HepG2 (cell line): Measurements from ENCODE around the gene GRHL1. TPM values are rescaled to one million over a fixed set of nuclear protein-coding genes. Genes with fewer than 3 reads are reported as not detected.
A peak's percentile ranks its signal among the peaks of the same experiment; 100 is the strongest.

Source experiments
- ARNT ChIP-seq: fragments of 450-650 bp; IDR thresholded peaks from 2 replicates; pipeline ENCODE4 v1.6.1; 2017
- FLYWCH1 ChIP-seq: sonication (generic); formaldehyde crosslinking; IDR thresholded peaks from 2 replicates; pipeline ENCODE4 v1.8.1; 2023; ENCODE audit warnings: mild to moderate bottlenecking, missing genetic modification reagents
- HDAC1 ChIP-seq: sonication (generic); formaldehyde crosslinking; IDR thresholded peaks from 2 replicates; pipeline ENCODE4 v1.5.1; 2020; ENCODE audit warnings: mild to moderate bottlenecking, missing genetic modification reagents
- SMC3 ChIP-seq: IDR thresholded peaks from 2 replicates; pipeline ENCODE4 v1.6.1; 2011; ENCODE audit warnings: low read length, improper control_type of control experiment
- ZNF121 ChIP-seq: sonication (generic); formaldehyde crosslinking; IDR thresholded peaks from 2 replicates; pipeline ENCODE4 v1.5.0; 2020; ENCODE audit warnings: mild to moderate bottlenecking, missing genetic modification reagents
- ZNF430 ChIP-seq: sonication (generic); formaldehyde crosslinking; IDR thresholded peaks from 2 replicates; pipeline ENCODE4 v1.9.0; 2021; ENCODE audit warnings: mild to moderate bottlenecking, missing genetic modification reagents
- ZNF577 ChIP-seq: sonication (generic); formaldehyde crosslinking; IDR thresholded peaks from 2 replicates; pipeline ENCODE4 v1.4.0; 2020; ENCODE audit warnings: mild to moderate bottlenecking, low read depth, missing genetic modification reagents, borderline replicate concordance
- ZNF816 ChIP-seq: sonication (generic); formaldehyde crosslinking; IDR thresholded peaks from 2 replicates; pipeline ENCODE4 v1.8.0; 2022; ENCODE audit warnings: missing genetic modification reagents, mild to moderate bottlenecking, borderline replicate concordance
- polyA plus RNA-seq, 8 experiments: library from polyadenylated mRNA; depleted of rRNA in 3 of 8; stranded (reverse) in 7 of 8; unstranded in 1 of 8; fragments of >200 nt; fragmentation: Illumina TruSeq in 4 of 8; extraction: Trizol in 4 of 8; gene quantifications; 2 replicates each; pipeline versions ENCODE4 v1.2.1 to v1.2.3, GENCODE V29; 2011 to 2016; ENCODE audit warnings: low read depth in 4 of 8, missing spikeins in 1 of 8, mixed read lengths in 1 of 8; ENCODE audit not compliant: insufficient read depth in 1 of 8
- total RNA-seq, 5 experiments: library from RNA; depleted of rRNA; stranded (reverse); fragments of >200 nt; fragmentation: Illumina TruSeq; extraction: Trizol; gene quantifications; 2 replicates each; pipeline ENCODE4 v1.2.3, GENCODE V29; 2016; ENCODE audit warnings: low read depth in 1 of 5
- TF ChIP-seq, protein P1 (sequence below): sonication (generic); formaldehyde crosslinking; IDR thresholded peaks from 2 replicates; pipeline ENCODE4 v1.4.0; 2020; ENCODE audit warnings: mild to moderate bottlenecking, missing genetic modification reagents
- TF ChIP-seq, protein P2 (sequence below): sonication (generic); formaldehyde crosslinking; IDR thresholded peaks from 2 replicates; pipeline ENCODE4 v1.4.0; 2020; ENCODE audit warnings: missing genetic modification reagents, borderline replicate concordance
- TF ChIP-seq, protein P3 (sequence below): IDR thresholded peaks from 2 replicates; pipeline ENCODE4 v1.6.1; 2018; ENCODE audit warnings: missing genetic modification reagents
- TF ChIP-seq, protein P4 (sequence below): sonication (generic); formaldehyde crosslinking; IDR thresholded peaks from 2 replicates; pipeline ENCODE4 v1.5.0; 2020; ENCODE audit warnings: mild to moderate bottlenecking, missing genetic modification reagents
- TF ChIP-seq, protein P5 (sequence below): IDR thresholded peaks from 2 replicates; pipeline ENCODE4 v1.6.1; 2016; ENCODE audit warnings: missing compliant biosample characterization, missing genetic modification reagents, borderline replicate concordance
- TF ChIP-seq, protein P6 (sequence below): sonication (generic); formaldehyde crosslinking; IDR thresholded peaks from 2 replicates; pipeline ENCODE4 v1.4.0; 2020; ENCODE audit warnings: mild to moderate bottlenecking, missing genetic modification reagents
- TF ChIP-seq, protein P7 (sequence below): sonication (generic); formaldehyde crosslinking; IDR thresholded peaks from 2 replicates; pipeline ENCODE4 v1.8.0; 2022; ENCODE audit warnings: mild to moderate bottlenecking, missing genetic modification reagents

The GRHL1 gene
- total and polyA plus RNA-seq, 2 of the 13 experiments (the other 11 are each of a cell fraction or from before 2014, with no cell fraction given), result 9.3 to 12.0 TPM

DNA sequence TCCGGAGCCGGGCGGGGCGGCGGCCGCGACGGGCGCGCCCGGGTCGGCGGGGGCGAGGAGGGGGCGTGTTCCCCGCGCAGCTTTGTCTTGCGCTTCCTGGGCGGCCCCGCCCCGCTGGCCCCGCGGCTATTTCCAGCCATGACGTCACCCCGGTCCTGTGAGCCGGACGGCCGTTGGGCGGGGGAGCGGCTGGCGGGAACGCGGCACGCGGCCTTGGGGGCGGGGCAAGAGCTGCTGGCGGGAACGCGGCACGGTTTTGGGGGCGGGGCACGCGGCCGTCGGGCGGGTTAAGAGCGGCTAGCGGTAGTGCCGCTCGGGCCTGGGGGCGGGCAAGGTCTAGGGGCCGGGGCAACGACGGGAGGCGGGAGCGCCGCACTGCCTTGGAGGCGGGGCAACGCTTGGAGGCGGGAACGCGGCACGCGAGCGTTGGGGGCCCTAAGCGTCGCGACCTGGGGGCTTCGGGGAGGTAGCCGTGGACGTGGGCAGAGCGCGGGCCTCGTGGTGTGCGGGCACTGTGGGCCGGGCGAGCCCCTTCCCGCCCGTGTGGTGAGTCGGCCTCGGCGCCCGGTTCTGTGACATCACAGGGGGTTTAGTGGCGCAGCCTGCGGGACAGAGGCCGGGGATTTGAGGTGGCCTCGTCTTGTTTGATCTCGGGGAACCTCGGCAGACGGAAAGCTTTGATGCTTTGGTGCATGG is 92.6 kb downstream of the GRHL1 start (continued):
- TF ChIP-seq HDAC1 (CRISPR knock-in tag) (peak; percentile 66; the same call in 1 of the 2 replicates), FLYWCH1 (CRISPR knock-in tag) (no peak; the same call in 1 of the 2 replicates), ZNF430 (no peak), ZNF577 (no peak), ZNF816 (CRISPR knock-in tag) (0 out of 2 replicates have a peak, but pooled peaks have one; percentile 28), ARNT (no peak), ZNF121 (CRISPR knock-in tag) (no peak; the same call in none of the 2 replicates), SMC3 (no peak)
- TF ChIP-seq, protein P1, sequence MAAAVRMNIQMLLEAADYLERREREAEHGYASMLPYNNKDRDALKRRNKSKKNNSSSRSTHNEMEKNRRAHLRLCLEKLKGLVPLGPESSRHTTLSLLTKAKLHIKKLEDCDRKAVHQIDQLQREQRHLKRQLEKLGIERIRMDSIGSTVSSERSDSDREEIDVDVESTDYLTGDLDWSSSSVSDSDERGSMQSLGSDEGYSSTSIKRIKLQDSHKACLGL (CRISPR knock-in tag), result peak; percentile 56; the same call in 1 of the 2 replicates
- TF ChIP-seq, protein P2, sequence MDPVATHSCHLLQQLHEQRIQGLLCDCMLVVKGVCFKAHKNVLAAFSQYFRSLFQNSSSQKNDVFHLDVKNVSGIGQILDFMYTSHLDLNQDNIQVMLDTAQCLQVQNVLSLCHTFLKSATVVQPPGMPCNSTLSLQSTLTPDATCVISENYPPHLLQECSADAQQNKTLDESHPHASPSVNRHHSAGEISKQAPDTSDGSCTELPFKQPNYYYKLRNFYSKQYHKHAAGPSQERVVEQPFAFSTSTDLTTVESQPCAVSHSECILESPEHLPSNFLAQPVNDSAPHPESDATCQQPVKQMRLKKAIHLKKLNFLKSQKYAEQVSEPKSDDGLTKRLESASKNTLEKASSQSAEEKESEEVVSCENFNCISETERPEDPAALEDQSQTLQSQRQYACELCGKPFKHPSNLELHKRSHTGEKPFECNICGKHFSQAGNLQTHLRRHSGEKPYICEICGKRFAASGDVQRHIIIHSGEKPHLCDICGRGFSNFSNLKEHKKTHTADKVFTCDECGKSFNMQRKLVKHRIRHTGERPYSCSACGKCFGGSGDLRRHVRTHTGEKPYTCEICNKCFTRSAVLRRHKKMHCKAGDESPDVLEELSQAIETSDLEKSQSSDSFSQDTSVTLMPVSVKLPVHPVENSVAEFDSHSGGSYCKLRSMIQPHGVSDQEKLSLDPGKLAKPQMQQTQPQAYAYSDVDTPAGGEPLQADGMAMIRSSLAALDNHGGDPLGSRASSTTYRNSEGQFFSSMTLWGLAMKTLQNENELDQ (CRISPR knock-in tag), result no peak
- TF ChIP-seq, protein P3, sequence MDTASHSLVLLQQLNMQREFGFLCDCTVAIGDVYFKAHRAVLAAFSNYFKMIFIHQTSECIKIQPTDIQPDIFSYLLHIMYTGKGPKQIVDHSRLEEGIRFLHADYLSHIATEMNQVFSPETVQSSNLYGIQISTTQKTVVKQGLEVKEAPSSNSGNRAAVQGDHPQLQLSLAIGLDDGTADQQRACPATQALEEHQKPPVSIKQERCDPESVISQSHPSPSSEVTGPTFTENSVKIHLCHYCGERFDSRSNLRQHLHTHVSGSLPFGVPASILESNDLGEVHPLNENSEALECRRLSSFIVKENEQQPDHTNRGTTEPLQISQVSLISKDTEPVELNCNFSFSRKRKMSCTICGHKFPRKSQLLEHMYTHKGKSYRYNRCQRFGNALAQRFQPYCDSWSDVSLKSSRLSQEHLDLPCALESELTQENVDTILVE (CRISPR knock-in tag), result no peak
- TF ChIP-seq, protein P4, sequence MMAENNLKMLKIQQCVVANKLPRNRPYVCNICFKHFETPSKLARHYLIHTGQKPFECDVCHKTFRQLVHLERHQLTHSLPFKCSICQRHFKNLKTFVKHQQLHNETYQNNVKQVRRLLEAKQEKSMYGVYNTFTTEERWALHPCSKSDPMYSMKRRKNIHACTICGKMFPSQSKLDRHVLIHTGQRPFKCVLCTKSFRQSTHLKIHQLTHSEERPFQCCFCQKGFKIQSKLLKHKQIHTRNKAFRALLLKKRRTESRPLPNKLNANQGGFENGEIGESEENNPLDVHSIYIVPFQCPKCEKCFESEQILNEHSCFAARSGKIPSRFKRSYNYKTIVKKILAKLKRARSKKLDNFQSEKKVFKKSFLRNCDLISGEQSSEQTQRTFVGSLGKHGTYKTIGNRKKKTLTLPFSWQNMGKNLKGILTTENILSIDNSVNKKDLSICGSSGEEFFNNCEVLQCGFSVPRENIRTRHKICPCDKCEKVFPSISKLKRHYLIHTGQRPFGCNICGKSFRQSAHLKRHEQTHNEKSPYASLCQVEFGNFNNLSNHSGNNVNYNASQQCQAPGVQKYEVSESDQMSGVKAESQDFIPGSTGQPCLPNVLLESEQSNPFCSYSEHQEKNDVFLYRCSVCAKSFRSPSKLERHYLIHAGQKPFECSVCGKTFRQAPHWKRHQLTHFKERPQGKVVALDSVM, result no peak
- TF ChIP-seq, protein P5, sequence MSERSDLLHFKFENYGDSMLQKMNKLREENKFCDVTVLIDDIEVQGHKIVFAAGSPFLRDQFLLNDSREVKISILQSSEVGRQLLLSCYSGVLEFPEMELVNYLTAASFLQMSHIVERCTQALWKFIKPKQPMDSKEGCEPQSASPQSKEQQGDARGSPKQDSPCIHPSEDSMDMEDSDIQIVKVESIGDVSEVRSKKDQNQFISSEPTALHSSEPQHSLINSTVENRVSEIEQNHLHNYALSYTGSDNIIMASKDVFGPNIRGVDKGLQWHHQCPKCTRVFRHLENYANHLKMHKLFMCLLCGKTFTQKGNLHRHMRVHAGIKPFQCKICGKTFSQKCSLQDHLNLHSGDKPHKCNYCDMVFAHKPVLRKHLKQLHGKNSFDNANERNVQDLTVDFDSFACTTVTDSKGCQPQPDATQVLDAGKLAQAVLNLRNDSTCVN (CRISPR knock-in tag), result 0 out of 2 replicates have a peak, but pooled peaks have one; percentile 22
- TF ChIP-seq, protein P6, sequence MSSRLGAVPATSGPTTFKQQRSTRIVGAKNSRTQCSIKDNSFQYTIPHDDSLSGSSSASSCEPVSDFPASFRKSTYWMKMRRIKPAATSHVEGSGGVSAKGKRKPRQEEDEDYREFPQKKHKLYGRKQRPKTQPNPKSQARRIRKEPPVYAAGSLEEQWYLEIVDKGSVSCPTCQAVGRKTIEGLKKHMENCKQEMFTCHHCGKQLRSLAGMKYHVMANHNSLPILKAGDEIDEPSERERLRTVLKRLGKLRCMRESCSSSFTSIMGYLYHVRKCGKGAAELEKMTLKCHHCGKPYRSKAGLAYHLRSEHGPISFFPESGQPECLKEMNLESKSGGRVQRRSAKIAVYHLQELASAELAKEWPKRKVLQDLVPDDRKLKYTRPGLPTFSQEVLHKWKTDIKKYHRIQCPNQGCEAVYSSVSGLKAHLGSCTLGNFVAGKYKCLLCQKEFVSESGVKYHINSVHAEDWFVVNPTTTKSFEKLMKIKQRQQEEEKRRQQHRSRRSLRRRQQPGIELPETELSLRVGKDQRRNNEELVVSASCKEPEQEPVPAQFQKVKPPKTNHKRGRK (CRISPR knock-in tag), result no peak
- TF ChIP-seq, protein P7, sequence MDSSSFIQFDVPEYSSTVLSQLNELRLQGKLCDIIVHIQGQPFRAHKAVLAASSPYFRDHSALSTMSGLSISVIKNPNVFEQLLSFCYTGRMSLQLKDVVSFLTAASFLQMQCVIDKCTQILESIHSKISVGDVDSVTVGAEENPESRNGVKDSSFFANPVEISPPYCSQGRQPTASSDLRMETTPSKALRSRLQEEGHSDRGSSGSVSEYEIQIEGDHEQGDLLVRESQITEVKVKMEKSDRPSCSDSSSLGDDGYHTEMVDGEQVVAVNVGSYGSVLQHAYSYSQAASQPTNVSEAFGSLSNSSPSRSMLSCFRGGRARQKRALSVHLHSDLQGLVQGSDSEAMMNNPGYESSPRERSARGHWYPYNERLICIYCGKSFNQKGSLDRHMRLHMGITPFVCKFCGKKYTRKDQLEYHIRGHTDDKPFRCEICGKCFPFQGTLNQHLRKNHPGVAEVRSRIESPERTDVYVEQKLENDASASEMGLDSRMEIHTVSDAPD (CRISPR knock-in tag), result no peak
